Activated CD4-positive, alpha-beta memory T cell treated with anti-CD3 and anti-CD28 coated beads for 36 hours (primary cell): Measurements from ENCODE around the gene FREM3. TPM values are rescaled to one million over a fixed set of nuclear protein-coding genes. Genes with fewer than 3 reads are reported as not detected.

Source experiments
- CTCF ChIA-PET: fragments of 350-600 bp; sonication (Branson Sonifier 250); formaldehyde crosslinking; loops from one replicate; lab custom pipeline; 2021; ENCODE audit warnings: antibody characterized with exemption, inconsistent platforms; lab: Charles Lee
- POLR2A ChIA-PET: fragments of 350-600 bp; sonication (Branson Sonifier 250); formaldehyde crosslinking; loops from one replicate; lab custom pipeline; 2021; ENCODE audit warnings: antibody characterized with exemption; lab: Charles Lee
- DNase-seq: peaks from one replicate; pipeline ENCODE4 v3.0.0-alpha.2; 2020
- H3K27ac Mint-ChIP-seq: one replicate; pipeline ENCODE4 v1.8.0; 2021; ENCODE audit warnings: mixed read lengths
- H3K27me3 Mint-ChIP-seq: one replicate; pipeline ENCODE4 v1.8.0; 2021; ENCODE audit warnings: mixed read lengths
- H3K36me3 Mint-ChIP-seq: one replicate; pipeline ENCODE4 v1.8.0; 2021; ENCODE audit warnings: mixed read lengths
- H3K4me1 Mint-ChIP-seq: one replicate; pipeline ENCODE4 v1.8.0; 2021; ENCODE audit warnings: low read depth, mixed read lengths
- H3K4me3 Mint-ChIP-seq: one replicate; pipeline ENCODE4 v1.8.0; 2021; ENCODE audit warnings: mild to moderate bottlenecking, mixed read lengths
- H3K9me3 Mint-ChIP-seq: one replicate; pipeline ENCODE4 v1.8.0; 2021; ENCODE audit warnings: mixed read lengths
- intact Hi-C: fragments of 100-400 bp; cut with micrococcal nuclease; formaldehyde crosslinking; loops from one replicate; pipeline ENCODE4 v1.15.1; 2023
- total RNA-seq, 2 experiments: library from RNA; stranded (reverse); gene quantifications; one replicate each; pipeline ENCODE4 v1.2.3, GENCODE V29; 2021

Gene FREM3
- total RNA-seq, 2 experiments from 2014 or later: not detected

DNA sequence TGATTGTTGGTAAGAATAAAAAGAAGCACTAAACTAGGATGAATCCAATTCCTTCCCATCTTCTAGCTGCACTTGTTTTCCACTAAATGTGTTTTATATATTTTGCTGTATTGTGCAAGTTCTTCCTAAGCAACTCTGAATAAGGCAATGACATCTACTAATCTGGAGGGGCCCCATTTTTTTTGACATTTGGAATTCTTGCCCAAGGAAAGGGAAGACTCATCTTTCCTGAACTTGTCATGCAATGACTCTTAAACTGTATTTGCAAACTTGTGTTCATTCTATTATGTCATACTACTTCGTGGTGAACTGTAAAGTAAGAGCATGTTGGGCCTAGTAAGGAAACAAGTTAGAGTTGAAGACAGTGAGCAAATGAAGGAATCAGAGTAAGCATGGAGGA is 45.9 kb downstream of the FREM3 start:
- CTCF ChIA-PET: no interaction called here
- intact Hi-C loops: no loop called here
- Mint-ChIP-seq H3K9me3 (no peaks in the 10 kb centered on the region), H3K36me3 (peaks cover 3% of the 10 kb centered on the region), H3K4me1 (no peaks in the 10 kb centered on the region), H3K27me3 (no peaks in the 10 kb centered on the region), H3K27ac (no peak overlapping the region), H3K4me3 (no peak overlapping the region)
- no peak for DNase-seq
- POLR2A ChIA-PET: no interaction called here

DNA sequence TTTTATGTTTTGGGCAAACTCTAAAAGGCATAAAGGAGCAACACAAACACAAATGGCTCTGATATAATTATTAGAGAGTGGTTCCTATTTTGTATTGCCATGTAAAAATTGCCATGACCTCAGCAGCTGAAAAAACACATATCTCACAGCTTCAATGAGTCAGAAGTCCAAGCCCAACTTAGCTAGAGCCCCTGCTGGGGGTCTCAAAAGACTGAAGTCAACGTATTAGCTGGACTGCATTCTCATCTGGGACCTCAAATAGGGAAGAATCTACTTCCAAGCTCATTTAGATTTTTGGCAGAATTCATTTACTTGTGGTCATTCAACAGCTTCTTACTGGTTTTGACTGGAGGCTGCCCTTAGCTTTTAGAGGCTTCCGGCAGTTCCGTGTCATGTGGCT is 47.4 kb downstream of the FREM3 start:
- H3K36me3 Mint-ChIP-seq: peaks cover 10% of the 10 kb centered on the region
- ChIA-PET CTCF (no interaction called here), POLR2A (interaction anchor here (0.9 kb wide), 1 partner anchor 13 kb away, joined by 3 read pairs; no protein-coding TSS in a partner anchor)
- H3K27ac Mint-ChIP-seq: no peak overlapping the region
- peaks cover 7% of the 10 kb centered on the region for H3K9me3 Mint-ChIP-seq
- intact Hi-C loops: no loop called here
- H3K27me3 Mint-ChIP-seq: no peaks in the 10 kb centered on the region
- no peak overlapping the region for H3K4me3 Mint-ChIP-seq
- no peaks in the 10 kb centered on the region for H3K4me1 Mint-ChIP-seq
- DNase-seq: no peak

DNA sequence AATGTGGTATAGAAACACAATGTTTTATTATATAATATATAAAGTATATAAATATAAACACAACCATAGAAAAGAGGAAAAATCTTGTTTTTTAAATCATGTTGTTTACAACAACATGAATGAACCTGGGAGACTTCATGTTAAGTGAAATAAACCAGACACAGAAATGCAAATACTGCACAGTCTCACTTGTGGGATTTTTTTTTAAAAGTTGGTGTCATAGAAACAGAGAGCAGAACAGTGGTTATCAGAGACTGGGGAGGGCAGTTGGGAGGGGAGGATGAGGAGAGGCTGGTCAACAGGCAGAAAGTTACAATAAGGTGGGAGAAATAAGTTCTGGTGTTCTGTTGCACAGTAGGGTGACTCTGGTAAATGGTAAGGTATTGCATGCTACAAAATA is 57.1 kb downstream of the FREM3 start:
- CTCF ChIA-PET: no interaction called here
- Mint-ChIP-seq H3K27ac (no peak overlapping the region), H3K9me3 (peaks cover 23% of the 10 kb centered on the region), H3K36me3 (peaks cover 17% of the 10 kb centered on the region), H3K4me3 (no peak overlapping the region), H3K27me3 (no peaks in the 10 kb centered on the region), H3K4me1 (no peaks in the 10 kb centered on the region)
- POLR2A ChIA-PET: no interaction called here
- intact Hi-C loops: no loop called here
- DNase-seq: no peak

DNA sequence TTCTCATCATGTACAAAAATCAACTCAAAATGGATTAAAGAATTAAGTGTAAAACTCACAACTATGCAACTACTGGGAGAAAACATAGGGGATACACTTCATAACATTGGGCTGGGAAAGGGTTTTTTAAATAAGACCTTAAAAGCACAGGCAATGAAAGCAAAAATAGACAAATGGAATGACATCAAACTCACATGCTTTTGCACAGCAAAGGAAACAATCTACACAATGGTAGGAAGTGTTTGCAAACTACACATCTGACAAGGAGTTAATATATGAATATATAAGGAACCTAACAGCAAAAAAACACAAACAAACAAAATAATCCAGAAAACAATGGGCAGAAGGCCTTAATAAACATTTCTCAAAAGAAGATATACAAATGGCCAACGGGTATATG is 57.9 kb downstream of the FREM3 start:
- Mint-ChIP-seq H3K4me1 (no peaks in the 10 kb centered on the region), H3K36me3 (peaks cover 11% of the 10 kb centered on the region), H3K9me3 (peaks cover 15% of the 10 kb centered on the region), H3K4me3 (no peak overlapping the region), H3K27ac (no peak overlapping the region), H3K27me3 (no peaks in the 10 kb centered on the region)
- CTCF ChIA-PET: no interaction called here
- DNase-seq: no peak
- intact Hi-C loops: no loop called here
- POLR2A ChIA-PET: no interaction called here

DNA sequence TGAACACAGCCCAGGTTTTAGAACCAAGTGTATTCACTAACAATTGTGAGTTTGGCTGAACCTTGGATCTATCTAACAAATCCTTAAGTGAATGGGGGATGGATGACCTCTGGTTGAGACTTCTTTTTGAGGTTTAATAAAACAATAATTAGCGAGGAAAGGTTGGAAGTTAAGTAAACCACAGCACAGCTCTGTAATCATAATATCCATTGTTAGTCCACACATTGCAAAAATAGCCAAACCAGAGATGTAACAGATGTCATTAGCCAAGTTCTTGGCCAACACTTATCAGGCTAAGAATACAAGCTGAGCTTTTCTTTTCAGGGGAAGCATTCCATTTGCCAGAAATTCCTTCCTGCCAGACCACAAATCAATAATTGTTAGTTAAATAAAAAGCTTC is 59.1 kb downstream of the FREM3 start:
- Mint-ChIP-seq H3K4me3 (no peak overlapping the region), H3K4me1 (no peaks in the 10 kb centered on the region), H3K27me3 (no peaks in the 10 kb centered on the region), H3K27ac (no peak overlapping the region), H3K36me3 (peaks cover 2% of the 10 kb centered on the region), H3K9me3 (peaks cover 3% of the 10 kb centered on the region)
- intact Hi-C loops: no loop called here
- ChIA-PET POLR2A (no interaction called here), CTCF (no interaction called here)
- no peak for DNase-seq

DNA sequence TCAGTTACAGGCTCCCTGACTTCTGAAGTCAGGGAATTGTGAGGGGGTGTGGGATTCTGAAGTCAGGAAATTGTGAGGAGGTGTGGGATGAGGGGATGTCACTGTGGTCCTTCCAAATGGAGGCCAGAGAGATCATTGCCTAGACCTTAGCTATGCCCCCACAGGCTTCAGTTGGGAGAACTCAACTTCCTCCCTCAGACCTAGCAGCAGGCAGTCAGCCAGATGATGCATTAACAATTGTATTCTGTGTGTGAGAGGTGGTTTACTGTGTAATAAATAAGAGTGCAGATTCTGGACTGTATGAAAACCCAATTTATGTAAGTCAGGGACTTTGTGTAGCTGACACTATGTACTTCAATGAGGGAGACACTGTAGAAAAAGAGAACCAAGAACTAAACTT is 65.7 kb downstream of the FREM3 start:
- CTCF ChIA-PET: no interaction called here
- POLR2A ChIA-PET: no interaction called here
- no peak for DNase-seq
- Mint-ChIP-seq H3K4me1 (no peaks in the 10 kb centered on the region), H3K36me3 (no peaks in the 10 kb centered on the region), H3K27me3 (no peaks in the 10 kb centered on the region), H3K27ac (no peak overlapping the region), H3K4me3 (no peak overlapping the region), H3K9me3 (no peaks in the 10 kb centered on the region)
- intact Hi-C loops: no loop called here

DNA sequence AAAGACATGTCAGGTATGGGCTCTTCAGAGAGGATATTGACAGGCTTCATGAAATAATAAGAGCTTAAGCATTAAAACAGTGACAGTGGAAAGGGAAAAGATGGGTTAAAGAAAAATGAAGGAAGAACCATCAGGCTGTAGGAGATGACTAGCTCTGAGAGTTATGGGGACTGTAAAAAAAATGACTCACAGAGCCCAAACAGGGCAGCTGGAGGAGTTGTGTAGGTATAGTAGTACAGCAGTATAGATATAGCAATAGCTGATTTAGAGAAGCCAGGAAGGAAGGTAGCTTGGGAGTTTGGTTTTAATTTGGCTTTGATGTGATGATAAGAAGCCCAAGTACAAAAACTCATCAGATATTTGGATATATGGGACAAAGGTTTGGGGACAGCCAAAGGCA is 66.6 kb downstream of the FREM3 start:
- Mint-ChIP-seq H3K9me3 (no peaks in the 10 kb centered on the region), H3K4me3 (no peak overlapping the region), H3K36me3 (no peaks in the 10 kb centered on the region), H3K27ac (no peak overlapping the region), H3K4me1 (no peaks in the 10 kb centered on the region), H3K27me3 (no peaks in the 10 kb centered on the region)
- POLR2A ChIA-PET: no interaction called here
- no peak for DNase-seq
- intact Hi-C loops: no loop called here
- CTCF ChIA-PET: interaction anchor here (0.6 kb wide), 1 partner anchor 233 kb away, joined by 3 read pairs; no protein-coding TSS in a partner anchor

DNA sequence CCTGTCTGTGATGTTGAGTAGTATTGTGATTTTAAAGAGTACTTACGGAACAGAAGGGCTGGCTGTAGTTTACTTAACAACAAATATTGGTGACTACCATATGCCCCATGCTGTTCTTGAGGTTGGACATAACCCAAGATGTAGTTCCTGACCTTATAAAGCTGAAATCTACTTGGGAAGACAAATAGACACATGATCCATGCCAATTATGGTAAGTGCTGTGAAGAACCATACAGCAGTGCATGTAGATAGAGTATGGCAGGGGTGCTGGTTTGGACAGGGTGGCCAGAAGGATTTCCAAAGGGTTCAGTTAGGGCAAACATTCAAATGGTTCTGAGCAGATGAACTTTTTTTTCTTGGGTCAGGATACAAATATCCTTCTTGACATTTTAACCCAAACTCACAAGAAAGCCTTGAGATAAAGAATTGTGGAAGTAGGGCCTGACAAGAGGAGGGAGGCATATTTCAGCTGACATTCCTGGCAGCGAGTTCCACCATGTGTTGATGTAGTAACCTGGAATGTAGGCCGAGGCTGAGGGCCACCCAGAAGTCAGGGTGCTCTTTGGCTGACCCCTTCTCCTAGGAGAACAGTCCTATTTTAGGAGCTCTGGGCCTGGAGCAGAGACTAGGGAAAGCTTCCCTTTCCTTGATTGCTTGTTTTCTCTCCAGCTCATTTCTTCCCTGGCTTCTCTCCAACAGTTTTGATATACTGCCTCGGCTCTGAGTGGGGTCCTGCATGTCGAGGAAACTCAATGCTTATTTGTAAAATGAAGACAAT is 74.2 kb downstream of the FREM3 start:
- intact Hi-C loops: no loop called here
- ChIA-PET POLR2A (no interaction called here), CTCF (no interaction called here)
- no peaks in the 10 kb centered on the region for H3K27me3 Mint-ChIP-seq
- H3K4me1 Mint-ChIP-seq: no peaks in the 10 kb centered on the region
- H3K4me3 Mint-ChIP-seq: no peak overlapping the region
- no peak overlapping the region for H3K27ac Mint-ChIP-seq
- H3K9me3 Mint-ChIP-seq: no peaks in the 10 kb centered on the region
- no peaks in the 10 kb centered on the region for H3K36me3 Mint-ChIP-seq
- no peak for DNase-seq

DNA sequence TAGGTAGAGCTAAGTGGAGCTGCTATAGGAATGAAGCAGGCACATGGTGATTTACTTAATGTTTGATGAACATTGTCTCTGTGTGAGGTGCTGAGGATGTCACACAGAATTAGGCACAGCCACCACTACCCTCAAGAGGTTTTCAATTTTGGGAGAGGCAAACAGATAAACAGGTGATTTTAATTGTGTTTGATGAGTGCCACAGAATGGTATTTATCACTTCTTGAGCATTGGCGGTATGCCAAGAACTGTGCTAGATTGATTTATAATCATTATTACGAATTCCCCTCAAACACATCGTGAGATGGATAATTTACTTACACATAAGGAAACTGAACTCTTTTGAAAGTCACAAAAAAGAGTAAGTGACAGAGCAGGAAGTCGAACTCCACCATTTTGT is 74.8 kb downstream of the FREM3 start:
- ChIA-PET POLR2A (no interaction called here), CTCF (no interaction called here)
- Mint-ChIP-seq H3K9me3 (no peaks in the 10 kb centered on the region), H3K27ac (no peak overlapping the region), H3K4me3 (no peak overlapping the region), H3K36me3 (no peaks in the 10 kb centered on the region), H3K4me1 (no peaks in the 10 kb centered on the region), H3K27me3 (no peaks in the 10 kb centered on the region)
- intact Hi-C loops: no loop called here
- no peak for DNase-seq

DNA sequence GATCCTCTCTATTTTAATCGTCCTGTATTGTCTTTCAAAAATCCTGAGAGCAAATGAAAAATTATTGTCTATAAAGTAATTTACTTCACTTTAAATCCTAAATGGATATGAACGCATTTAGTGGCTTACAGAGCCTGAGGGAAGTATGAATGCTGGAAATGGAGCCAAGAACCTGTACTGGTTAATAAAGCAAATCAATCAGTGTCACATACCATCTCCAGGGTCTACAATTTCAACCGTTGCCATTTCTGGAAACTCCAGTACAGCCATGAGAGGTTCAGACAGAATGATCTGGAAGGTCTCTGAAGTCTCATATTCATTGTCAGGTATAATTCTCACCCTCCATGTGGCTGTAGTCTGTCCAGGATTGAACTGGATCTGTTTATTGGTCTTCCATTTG is 76.6 kb downstream of the FREM3 start:
- Mint-ChIP-seq H3K27ac (no peak overlapping the region), H3K36me3 (no peaks in the 10 kb centered on the region), H3K27me3 (no peaks in the 10 kb centered on the region), H3K4me1 (no peaks in the 10 kb centered on the region), H3K9me3 (no peaks in the 10 kb centered on the region), H3K4me3 (no peak overlapping the region)
- intact Hi-C loops: no loop called here
- ChIA-PET POLR2A (no interaction called here), CTCF (no interaction called here)
- DNase-seq: no peak

DNA sequence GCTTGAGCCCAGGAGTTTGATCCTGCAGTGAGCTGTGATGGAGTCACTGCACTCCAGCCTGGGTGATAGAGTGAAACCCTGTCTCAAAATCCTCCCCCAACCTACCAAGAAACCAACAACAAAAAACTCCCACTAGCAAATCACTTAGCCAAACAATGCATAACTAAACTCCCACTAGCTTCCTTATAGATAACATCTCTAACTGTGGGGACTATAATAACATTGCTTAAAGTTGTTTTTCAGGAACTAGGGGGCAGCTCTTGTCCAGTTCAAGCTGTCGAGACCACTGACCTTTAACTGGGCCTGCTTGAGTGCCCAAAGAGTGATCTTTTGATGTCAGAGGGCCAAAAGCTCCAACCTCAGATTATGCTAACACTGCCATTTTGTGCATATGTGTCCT is 81.7 kb downstream of the FREM3 start:
- CTCF ChIA-PET: interaction anchor here (0.9 kb wide), 1 partner anchor 60 kb away, joined by 3 read pairs; no protein-coding TSS in a partner anchor

DNA sequence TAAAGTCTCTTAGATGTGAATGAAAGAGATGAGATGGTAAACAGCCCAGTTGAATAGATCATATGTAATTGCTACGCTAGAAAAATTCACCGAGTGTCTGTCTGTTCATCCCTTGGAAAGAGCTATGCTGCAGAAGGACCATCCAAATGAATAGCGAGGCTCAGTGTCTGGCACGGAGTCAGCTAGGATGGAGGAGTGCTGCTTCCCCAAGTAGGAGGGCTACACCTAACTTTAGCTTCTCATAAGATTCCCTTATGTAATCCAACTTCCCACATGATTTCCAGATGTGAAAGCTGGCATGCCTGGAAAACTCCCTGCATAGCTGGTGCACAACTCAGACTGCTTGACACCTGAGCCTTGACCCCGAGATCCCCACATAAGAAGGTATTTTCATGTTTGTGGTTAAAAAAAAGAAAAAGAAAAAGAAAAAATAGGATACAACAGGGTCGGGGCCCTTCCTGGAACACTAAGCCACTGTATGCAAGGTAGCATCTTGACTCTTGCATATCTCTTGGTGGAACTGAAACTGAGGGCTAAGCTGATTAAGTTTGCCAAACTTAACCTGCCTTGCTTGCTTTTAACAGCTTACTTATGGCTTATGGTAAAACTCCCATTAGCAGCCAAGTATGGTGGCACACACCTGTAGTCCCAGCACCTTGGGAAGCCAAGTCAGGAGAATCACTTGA is 82.3 kb downstream of the FREM3 start:
- no peak for DNase-seq
- ChIA-PET CTCF (interaction anchor here (0.9 kb wide), 1 partner anchor 59 kb away, joined by 3 read pairs; no protein-coding TSS in a partner anchor), POLR2A (no interaction called here)
- peaks cover 5% of the 10 kb centered on the region for H3K9me3 Mint-ChIP-seq
- intact Hi-C loops: no loop called here
- peaks cover 6% of the 10 kb centered on the region for H3K4me1 Mint-ChIP-seq
- H3K27me3 Mint-ChIP-seq: peaks cover 18% of the 10 kb centered on the region
- H3K4me3 Mint-ChIP-seq: no peak overlapping the region
- H3K27ac Mint-ChIP-seq: no peak overlapping the region
- no peaks in the 10 kb centered on the region for H3K36me3 Mint-ChIP-seq

More for the DNA sequence above, 81.7 kb downstream of the FREM3 start:
- no peak overlapping the region for H3K27ac Mint-ChIP-seq
- peaks cover 15% of the 10 kb centered on the region for H3K27me3 Mint-ChIP-seq
- H3K4me1 Mint-ChIP-seq: peaks cover 6% of the 10 kb centered on the region
- H3K9me3 Mint-ChIP-seq: peaks cover 5% of the 10 kb centered on the region
- no peaks in the 10 kb centered on the region for H3K36me3 Mint-ChIP-seq
- POLR2A ChIA-PET: no interaction called here
- intact Hi-C loops: no loop called here
- no peak for DNase-seq
- no peak overlapping the region for H3K4me3 Mint-ChIP-seq
